HG02970 (cell line): ENCODE measurements around the gene NF1.

Experiments
- ATAC-seq: cut with Tn5 transposase; IDR thresholded peaks from one replicate; pipeline ENCODE4 v1.9.1; 2021; ENCODE audit warnings: mild to moderate bottlenecking, moderate library complexity, moderate number of reproducible peaks; ENCODE audit not compliant: unreplicated experiment, low FRiP score

Gene NF1

GRCh38 chr17:31393749-31394146, 299.0 kb downstream of the NF1 start:
- no peak for ATAC-seq

- no peak for ATAC-seq
Measured at GRCh38 chr17:31394544-31394943, 299.8 kb downstream of the NF1 start.

DNA sequence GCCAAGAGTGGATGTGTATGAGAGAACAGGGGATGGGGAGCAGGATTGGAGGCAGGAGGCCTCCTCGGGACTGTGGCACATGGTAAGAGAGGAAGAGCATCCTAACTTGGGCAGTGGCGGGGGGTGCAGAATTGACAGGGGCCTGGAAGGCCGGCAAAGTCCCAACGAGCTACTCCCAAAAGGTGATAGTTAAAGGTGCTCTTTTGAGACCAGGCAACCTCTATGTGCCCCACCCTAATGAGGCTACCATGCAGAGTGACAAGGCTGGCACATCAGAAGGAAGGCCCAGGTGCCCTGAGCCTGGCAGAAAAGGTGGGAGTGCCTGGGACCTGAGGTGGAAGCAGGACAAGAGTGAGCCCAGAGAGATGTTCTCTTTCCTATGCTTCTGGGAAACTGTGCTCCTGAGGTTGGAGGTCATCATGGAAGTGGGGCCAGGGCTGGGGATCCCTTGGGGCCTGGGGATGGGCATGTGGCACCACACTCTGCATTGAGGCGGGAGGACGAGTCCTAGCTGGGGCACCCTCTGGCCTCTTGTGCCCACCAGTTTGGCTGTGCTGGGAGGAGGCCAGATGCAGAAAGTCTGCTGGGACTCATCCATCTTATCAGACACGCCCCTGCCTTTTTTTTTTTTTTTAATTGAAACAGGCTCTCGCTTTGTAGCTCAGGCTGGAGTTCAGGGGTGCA, 302.6 kb downstream of the NF1 start:
- no peak for ATAC-seq

DNA sequence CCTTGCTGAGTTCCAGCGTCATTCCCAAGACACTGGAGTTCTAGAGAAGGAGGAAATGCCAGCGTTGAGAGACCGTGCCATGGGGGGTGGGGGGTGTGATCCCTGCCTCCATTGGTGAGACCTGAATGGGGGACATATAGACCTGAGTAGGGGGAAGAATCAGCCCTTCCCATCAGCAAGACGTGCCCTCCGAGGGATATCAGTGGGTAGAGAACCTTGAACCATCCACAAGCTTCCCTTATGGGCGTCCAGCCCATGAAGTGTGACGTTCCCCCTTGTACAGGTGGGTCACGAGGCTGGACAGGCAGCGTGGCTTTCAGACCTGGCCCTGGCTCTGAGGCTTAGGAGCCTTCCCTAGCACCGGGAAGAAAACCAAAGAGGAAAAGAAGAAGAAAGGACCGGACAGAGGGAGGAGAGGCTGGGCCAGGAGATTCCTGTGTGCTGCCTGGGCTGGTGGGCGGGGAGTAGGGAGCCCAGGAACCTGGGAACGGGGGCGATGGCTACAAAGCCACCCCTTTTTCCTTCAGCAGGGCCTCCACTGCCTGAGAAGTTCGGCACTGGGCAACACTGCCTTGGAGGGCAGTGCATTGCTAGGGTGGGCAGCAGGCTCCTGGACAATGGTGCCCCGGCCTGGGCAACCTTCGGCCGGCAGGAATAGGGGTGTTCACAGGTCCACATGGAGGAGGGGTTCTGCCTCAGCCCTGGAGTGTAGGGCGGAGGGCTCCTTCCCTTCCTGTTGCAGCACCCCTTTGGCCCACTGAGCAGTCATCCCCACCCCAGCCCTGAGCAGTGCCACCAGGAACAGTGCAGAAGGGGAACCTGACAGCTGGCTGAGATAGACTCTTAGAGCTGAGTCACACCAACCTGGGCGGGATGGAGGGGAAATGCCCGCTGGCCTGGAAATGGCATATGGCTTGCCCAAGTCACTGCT, 303.9 kb downstream of the NF1 start:
- ATAC-seq, result no peak

- no peak for ATAC-seq
Measured at GRCh38 chr17:31400481-31400950, 305.7 kb downstream of the NF1 start.

- ATAC-seq, result no peak
Measured at GRCh38 chr17:31401456-31402254, 306.9 kb downstream of the NF1 start.

GRCh38 chr17:31404028-31404949, 309.5 kb downstream of the NF1 start:
- no peak for ATAC-seq

DNA sequence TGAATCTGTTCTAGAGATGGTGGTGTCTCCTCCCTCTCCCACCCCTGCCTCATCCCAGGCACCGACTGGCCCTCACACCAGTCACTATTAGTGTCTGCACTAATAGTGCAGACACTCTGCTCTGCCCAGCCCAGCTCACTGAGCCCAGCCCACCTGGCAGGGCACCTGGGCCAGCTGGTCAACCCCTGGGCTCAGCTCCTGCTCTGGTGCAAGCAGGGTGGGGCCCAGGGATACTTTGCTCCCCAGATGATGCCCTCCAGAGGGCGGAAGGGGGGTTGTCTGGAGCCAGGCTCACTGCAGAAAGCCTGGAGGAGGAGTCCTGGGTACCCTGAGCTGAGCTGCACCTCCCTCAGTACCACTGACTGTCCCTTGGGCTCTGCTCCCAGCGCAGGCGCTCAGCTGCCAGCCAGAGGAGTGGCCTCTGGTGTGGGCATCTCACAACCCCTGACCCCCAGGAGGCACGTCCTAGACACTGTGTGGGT, 311.2 kb downstream of the NF1 start:
- ATAC-seq, result no peak

DNA sequence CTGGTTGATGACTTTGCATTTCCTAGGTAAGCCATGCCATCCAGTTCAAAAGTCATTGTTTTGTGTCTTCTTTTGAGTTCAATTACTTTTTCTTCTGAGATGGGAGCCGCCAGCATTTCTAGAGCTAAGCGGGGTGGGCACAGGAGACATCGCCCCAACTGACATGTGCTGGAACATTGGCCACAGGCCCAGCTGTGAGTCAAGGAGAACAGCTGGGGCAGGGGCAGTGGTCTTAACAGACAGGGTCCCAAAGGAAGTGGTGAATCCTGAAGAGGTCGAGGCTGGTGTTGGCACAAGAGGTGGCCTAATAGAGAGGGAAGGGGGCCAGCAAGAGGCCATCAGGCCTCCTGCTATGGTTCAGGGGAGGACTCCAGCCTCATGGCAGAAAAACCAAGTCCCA, 313.8 kb downstream of the NF1 start:
- ATAC-seq, result no peak

GRCh38 chr17:31411707-31412285, 317.0 kb downstream of the NF1 start:
- no peak for ATAC-seq

- ATAC-seq, result no peak
Measured at GRCh38 chr17:31412511-31412910, 317.7 kb downstream of the NF1 start.

DNA sequence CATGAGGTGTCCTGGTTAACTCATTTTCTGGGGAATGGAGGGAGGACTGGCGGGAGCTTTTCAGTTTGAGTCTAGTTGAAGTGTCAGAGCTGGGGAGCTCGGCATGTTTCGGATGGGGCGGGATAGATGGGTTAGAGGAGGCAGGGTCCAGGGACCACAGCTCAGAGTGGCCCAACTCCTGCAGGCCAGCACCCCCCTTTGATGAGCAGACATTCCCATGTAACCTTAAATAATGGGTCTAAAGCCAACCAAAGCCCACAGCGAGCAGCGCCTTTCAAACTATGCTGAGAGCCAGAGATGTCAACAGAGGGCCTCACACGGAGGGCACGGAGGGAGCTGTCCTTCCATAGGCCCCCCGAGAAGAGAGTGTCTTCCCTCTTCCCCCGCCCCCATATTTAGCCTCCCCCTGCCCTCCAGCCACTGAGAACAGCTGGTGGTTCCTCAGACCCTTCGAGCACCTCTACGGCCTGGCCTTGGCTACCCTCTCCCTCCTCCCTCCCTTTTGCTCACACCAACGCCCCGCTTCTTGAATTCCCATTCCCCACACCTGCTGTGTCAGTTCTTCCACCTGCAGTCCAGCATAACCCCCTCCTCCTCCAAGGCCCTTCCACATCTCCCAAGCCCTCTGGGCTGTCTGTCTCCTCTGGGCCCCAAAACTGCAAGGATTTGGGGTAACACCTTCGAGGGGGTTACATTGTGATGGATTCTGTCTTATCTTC, 318.5 kb downstream of the NF1 start:
- no peak for ATAC-seq

DNA sequence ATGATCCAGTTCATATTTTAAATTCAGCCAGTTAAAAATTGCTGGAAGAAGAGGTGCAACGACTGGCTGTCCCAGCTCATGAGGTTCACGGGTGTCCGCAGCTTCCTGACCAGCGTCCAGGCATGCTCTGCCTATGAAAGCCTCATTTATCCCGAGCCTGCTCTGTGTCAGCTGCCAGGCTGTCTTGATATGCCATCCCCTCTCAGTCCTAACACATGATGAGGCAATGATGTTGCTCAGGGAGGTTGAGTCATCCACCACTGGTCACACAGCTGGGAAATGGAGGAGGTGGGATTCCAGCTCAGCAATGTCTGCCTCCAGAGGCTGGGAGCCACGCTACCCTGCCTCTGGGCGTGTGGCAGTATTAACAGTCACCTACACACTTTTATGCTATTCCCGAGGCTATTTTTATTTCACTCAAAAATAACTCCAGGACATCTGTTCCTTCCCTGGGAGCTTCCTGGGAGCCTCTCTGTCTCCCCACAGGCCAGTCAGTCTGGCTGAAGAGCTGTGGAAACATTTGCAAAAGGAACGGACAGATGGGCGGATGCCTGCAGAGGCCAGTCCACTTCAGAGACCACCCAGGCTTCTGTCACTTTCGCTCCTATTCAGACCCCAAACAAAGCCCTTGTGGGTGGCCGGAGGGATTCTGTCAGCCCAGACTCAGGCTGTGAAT, 319.2 kb downstream of the NF1 start:
- no peak for ATAC-seq

GRCh38 chr17:31414550-31414918, 319.8 kb downstream of the NF1 start:
- no peak for ATAC-seq

- no peak for ATAC-seq
Measured at GRCh38 chr17:31415004-31415454, 320.3 kb downstream of the NF1 start.

GRCh38 chr17:31415640-31416502, 321.1 kb downstream of the NF1 start:
- ATAC-seq, result no peak

GRCh38 chr17:31416503-31416923, 321.7 kb downstream of the NF1 start:
- no peak for ATAC-seq
